ENCODE measurements around the gene CT55.
"Not testable (repeated sequence)": the region's sequence is repeated elsewhere in the genome, so short reads cannot be mapped to it uniquely, and the experiment has no call there.

- TF ChIP-seq ZNF701 (tag by site-specific recombination; IDR thresholded peaks at IDR 0.05); ZBTB7A (tag by site-specific recombination; IDR thresholded peaks at IDR 0.05; ENCODE audit: low read depth): not testable (repeated sequence)
These were observed 35.2 kb upstream of the CT55 start for GRCh38 chrX:135206427-135206826.

Data from HEK293 (cell line).